Endothelial cell (in vitro differentiated cells): ENCODE measurements around the gene TRAF3. TPM values are rescaled to one million over a fixed set of nuclear protein-coding genes. Genes with fewer than 3 reads are reported as not detected.

Source experiments
- DNase-seq: peaks from one replicate; pipeline ENCODE4 v3.0.0; 2021; ENCODE audit warnings: low spot score
- H3K27ac Mint-ChIP-seq: one replicate; pipeline ENCODE4 v1.8.0; 2021; ENCODE audit warnings: mixed read lengths, inconsistent platforms; ENCODE audit not compliant: unreplicated experiment
- H3K27me3 Mint-ChIP-seq: one replicate; pipeline ENCODE4 v1.8.0; 2021; ENCODE audit warnings: mild to moderate bottlenecking, moderate library complexity, mixed read lengths, inconsistent platforms; ENCODE audit not compliant: unreplicated experiment
- H3K36me3 Mint-ChIP-seq: one replicate; pipeline ENCODE4 v1.8.0; 2021; ENCODE audit warnings: mild to moderate bottlenecking, low read depth, mixed read lengths, inconsistent platforms; ENCODE audit not compliant: unreplicated experiment
- H3K4me1 Mint-ChIP-seq: one replicate; pipeline ENCODE4 v1.8.0; 2021; ENCODE audit warnings: mild to moderate bottlenecking, mixed read lengths, inconsistent platforms; ENCODE audit not compliant: unreplicated experiment
- H3K4me3 Mint-ChIP-seq: one replicate; pipeline ENCODE4 v1.8.0; 2021; ENCODE audit warnings: mild to moderate bottlenecking, mixed read lengths, inconsistent platforms; ENCODE audit not compliant: unreplicated experiment
- H3K9me3 Mint-ChIP-seq: one replicate; pipeline ENCODE4 v1.8.0; 2021; ENCODE audit warnings: mixed read lengths, inconsistent platforms; ENCODE audit not compliant: unreplicated experiment
- total RNA-seq: library from RNA; stranded (reverse); fragmentation: NEBNext Ultra II Directional; extraction: Animal tissue kit (Norgen Biotek cat#: 25700); gene quantifications from one replicate; pipeline ENCODE4 v1.2.1, GENCODE V29; 2021; ENCODE audit not compliant: unreplicated experiment
- TF ChIP-seq, protein P1 (sequence below): fragments of 200-600 bp; sonication (generic); IDR thresholded peaks from one replicate; pipeline ENCODE4 v1.5.0; 2021; ENCODE audit warnings: antibody characterized with exemption; ENCODE audit not compliant: unreplicated experiment

Gene TRAF3
- total RNA-seq, 1 donor from 2014 or later: 9.7 TPM

GRCh38 chr14:102920273-102920997 is 143.2 kb downstream of the TRAF3 start:
- Mint-ChIP-seq H3K27ac (no peak overlapping the region), H3K4me3 (no peak overlapping the region), H3K4me1 (peaks cover 3% of the 10 kb centered on the region), H3K9me3 (no peaks in the 10 kb centered on the region), H3K36me3 (no peaks in the 10 kb centered on the region), H3K27me3 (peaks cover 8% of the 10 kb centered on the region)
- no peak for DNase-seq
- TF ChIP-seq, protein P1, sequence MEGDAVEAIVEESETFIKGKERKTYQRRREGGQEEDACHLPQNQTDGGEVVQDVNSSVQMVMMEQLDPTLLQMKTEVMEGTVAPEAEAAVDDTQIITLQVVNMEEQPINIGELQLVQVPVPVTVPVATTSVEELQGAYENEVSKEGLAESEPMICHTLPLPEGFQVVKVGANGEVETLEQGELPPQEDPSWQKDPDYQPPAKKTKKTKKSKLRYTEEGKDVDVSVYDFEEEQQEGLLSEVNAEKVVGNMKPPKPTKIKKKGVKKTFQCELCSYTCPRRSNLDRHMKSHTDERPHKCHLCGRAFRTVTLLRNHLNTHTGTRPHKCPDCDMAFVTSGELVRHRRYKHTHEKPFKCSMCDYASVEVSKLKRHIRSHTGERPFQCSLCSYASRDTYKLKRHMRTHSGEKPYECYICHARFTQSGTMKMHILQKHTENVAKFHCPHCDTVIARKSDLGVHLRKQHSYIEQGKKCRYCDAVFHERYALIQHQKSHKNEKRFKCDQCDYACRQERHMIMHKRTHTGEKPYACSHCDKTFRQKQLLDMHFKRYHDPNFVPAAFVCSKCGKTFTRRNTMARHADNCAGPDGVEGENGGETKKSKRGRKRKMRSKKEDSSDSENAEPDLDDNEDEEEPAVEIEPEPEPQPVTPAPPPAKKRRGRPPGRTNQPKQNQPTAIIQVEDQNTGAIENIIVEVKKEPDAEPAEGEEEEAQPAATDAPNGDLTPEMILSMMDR: no peak

GRCh38 chr14:102920998-102921304 is 143.7 kb downstream of the TRAF3 start:
- H3K36me3 Mint-ChIP-seq: no peaks in the 10 kb centered on the region
- H3K9me3 Mint-ChIP-seq: no peaks in the 10 kb centered on the region
- H3K27me3 Mint-ChIP-seq: peaks cover 12% of the 10 kb centered on the region
- peaks cover 3% of the 10 kb centered on the region for H3K4me1 Mint-ChIP-seq
- no peak overlapping the region for H3K27ac Mint-ChIP-seq
- TF ChIP-seq, protein P1: no peak
- no peak for DNase-seq
- H3K4me3 Mint-ChIP-seq: no peak overlapping the region

- Mint-ChIP-seq H3K27me3 (peaks cover 17% of the 10 kb centered on the region), H3K27ac (no peak within 1 kb of the TSS), H3K4me3 (no peak within 1 kb of the TSS), H3K9me3 (no peaks in the 10 kb centered on the region), H3K36me3 (no peaks in the 10 kb centered on the region), H3K4me1 (no peaks in the 10 kb centered on the region)
- DNase-seq: no peak
- TF ChIP-seq, protein P1: no peak
These were observed 145.4 kb downstream of the TRAF3 start, which contains the start of gene AMN for GRCh38 chr14:102922490-102923200. Gene AMN (plus strand): TSS chr14:102922663. CDS start chr14:102922689, 26 bp downstream.

DNA sequence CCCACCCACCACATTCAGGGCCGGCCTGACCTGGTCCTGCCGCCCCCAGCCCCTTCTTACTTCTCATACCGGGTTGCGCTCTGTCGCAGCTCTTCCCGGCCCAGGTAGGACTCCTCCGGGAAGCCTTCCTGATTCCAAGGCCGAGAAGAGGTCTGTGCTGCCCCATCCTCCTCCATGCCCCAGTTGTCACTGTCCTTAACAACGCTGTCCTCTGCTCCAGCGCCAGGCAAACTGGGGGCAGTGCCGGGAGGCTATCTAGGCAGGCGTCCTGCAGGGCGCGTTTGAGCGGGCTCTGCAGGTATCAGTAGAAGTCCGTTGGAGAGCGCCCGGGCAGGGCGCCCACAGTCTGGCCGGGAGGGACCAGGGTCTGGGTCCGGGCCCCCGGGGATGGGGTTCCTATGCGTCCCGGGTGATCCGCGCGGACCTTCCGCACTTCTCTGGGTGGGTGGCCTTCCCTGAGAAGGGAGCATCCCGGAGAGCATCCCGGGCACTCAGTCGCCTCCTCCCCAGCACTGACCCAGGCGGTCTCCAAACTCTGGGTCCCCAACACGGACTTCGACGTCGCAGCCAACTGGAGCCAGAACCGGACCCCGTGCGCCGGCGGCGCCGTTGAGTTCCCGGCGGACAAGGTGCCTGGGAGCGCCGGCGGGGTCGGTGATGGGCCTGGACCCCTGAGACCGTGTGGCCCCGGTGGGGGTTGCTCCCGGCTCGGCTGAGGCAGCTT is 146.1 kb downstream of the TRAF3 start:
- Mint-ChIP-seq H3K9me3 (no peaks in the 10 kb centered on the region), H3K36me3 (no peaks in the 10 kb centered on the region), H3K4me3 (no peak overlapping the region), H3K27me3 (peaks cover 18% of the 10 kb centered on the region), H3K4me1 (no peaks in the 10 kb centered on the region), H3K27ac (no peak overlapping the region)
- TF ChIP-seq, protein P1: no peak
- no peak for DNase-seq
